22Rv1 (cell line): ENCODE results near the gene CEACAM19.

Experiments
- CTCF ChIP-seq: fragments of 450-650 bp; IDR thresholded peaks from 2 replicates; pipeline ENCODE4 v1.5.1; 2017; ENCODE audit warnings: mild to moderate bottlenecking
- ZFX ChIP-seq: fragments of 450-650 bp; IDR thresholded peaks from 2 replicates; pipeline ENCODE4 v1.6.1; 2017; ENCODE audit warnings: antibody characterized with exemption, borderline replicate concordance

GRCh38 chr19:44636439-44637389 is 34.6 kb upstream of the CEACAM19 start:
- no peak for TF ChIP-seq CTCF
- TF ChIP-seq ZFX = no peak
